Measurements from ENCODE around the gene RAPGEF5.

The RAPGEF5 gene

GRCh38 chr7:22280031-22280430 is 76.9 kb downstream of the RAPGEF5 start:
- in situ Hi-C loops (cut with HindIII; ENCODE audit: low pct_unique_long_range_greater_than_20kb, low sequenced_read_pairs) = no loop called here
- DNase-seq (ENCODE audit: low read depth in 1 of 2, low spot score in 1 of 2) = no peak
- no peak for TF ChIP-seq JUND (IDR thresholded peaks at IDR 0.05; ENCODE audit: low read depth)

- no peak for DNase-seq (ENCODE audit: low read depth in 1 of 2, low spot score in 1 of 2)
- in situ Hi-C loops (cut with HindIII; ENCODE audit: low pct_unique_long_range_greater_than_20kb, low sequenced_read_pairs) = no loop called here
- no peak for TF ChIP-seq JUND (IDR thresholded peaks at IDR 0.05; ENCODE audit: low read depth)
These were observed 78.3 kb downstream of the RAPGEF5 start for GRCh38 chr7:22278660-22279059.

- in situ Hi-C loops (cut with HindIII; ENCODE audit: low pct_unique_long_range_greater_than_20kb, low sequenced_read_pairs) = no loop called here
- no peak for TF ChIP-seq JUND (IDR thresholded peaks at IDR 0.05; ENCODE audit: low read depth)
- DNase-seq (ENCODE audit: low read depth in 1 of 2, low spot score in 1 of 2) = no peak
These were observed 79.6 kb downstream of the RAPGEF5 start for GRCh38 chr7:22277375-22277774.

DNA sequence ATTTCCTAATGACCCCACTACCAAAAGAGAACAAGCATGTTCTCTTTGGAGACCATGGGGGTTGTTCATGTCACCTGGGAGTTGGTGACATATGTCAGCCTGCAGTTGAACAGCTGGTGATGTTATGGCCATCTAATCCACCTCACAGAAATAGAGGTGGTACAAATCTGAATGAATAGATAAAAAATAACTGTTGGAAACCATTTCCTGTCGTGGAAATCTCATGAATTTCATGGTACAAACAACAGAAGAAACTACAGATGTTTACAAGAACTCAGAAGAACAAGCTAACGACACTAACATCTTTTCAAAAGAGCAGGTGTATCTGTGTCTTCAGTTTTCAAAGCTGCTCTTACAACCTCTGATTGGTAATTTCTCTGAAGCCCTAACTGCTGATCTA is 81.3 kb downstream of the RAPGEF5 start:
- in situ Hi-C loops (cut with HindIII; ENCODE audit: low pct_unique_long_range_greater_than_20kb, low sequenced_read_pairs) = no loop called here
- no peak for TF ChIP-seq JUND (IDR thresholded peaks at IDR 0.05; ENCODE audit: low read depth)
- DNase-seq (ENCODE audit: low read depth in 1 of 2, low spot score in 1 of 2) = no peak

DNA sequence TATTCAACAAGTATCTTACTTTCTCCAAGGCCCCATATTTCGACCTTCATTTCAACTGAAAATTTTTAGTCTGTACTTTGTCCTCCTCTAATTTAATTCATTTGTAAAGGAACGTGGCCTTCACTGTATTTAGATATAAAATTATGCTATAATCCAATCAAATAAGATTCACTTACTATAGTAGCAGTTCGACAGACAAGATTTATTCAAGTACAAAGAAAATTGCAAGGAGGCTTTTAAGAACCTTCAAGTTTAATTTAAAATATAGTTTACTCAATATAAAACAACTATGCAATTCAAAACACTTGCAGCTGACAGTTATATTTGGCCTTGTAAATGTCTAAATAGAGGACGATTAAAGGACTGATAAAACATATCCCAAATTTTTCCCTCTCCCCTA is 85.6 kb downstream of the RAPGEF5 start:
- TF ChIP-seq JUND (IDR thresholded peaks at IDR 0.05; ENCODE audit: low read depth) = no peak
- DNase-seq (ENCODE audit: low read depth in 1 of 2, low spot score in 1 of 2) = no peak
- in situ Hi-C loops (cut with HindIII; ENCODE audit: low pct_unique_long_range_greater_than_20kb, low sequenced_read_pairs) = no loop called here

GRCh38 chr7:22270371-22270770 is 86.6 kb downstream of the RAPGEF5 start:
- TF ChIP-seq JUND (IDR thresholded peaks at IDR 0.05; ENCODE audit: low read depth) = no peak
- in situ Hi-C loops (cut with HindIII; ENCODE audit: low pct_unique_long_range_greater_than_20kb, low sequenced_read_pairs) = no loop called here
- no peak for DNase-seq (ENCODE audit: low read depth in 1 of 2, low spot score in 1 of 2)

GRCh38 chr7:22269963-22270362 is 87.0 kb downstream of the RAPGEF5 start:
- in situ Hi-C loops (cut with HindIII; ENCODE audit: low pct_unique_long_range_greater_than_20kb, low sequenced_read_pairs) = no loop called here
- DNase-seq (ENCODE audit: low read depth in 1 of 2, low spot score in 1 of 2) = peak in 1 of 2 experiments; percentile 68
- TF ChIP-seq JUND (IDR thresholded peaks at IDR 0.05; ENCODE audit: low read depth) = no peak

GRCh38 chr7:22268884-22269421 is 88.0 kb downstream of the RAPGEF5 start:
- no peak for DNase-seq (ENCODE audit: low read depth in 1 of 2, low spot score in 1 of 2)
- no peak for TF ChIP-seq JUND (IDR thresholded peaks at IDR 0.05; ENCODE audit: low read depth)
- in situ Hi-C loops (cut with HindIII; ENCODE audit: low pct_unique_long_range_greater_than_20kb, low sequenced_read_pairs) = no loop called here

GRCh38 chr7:22267930-22268615 is 88.9 kb downstream of the RAPGEF5 start:
- in situ Hi-C loops (cut with HindIII; ENCODE audit: low pct_unique_long_range_greater_than_20kb, low sequenced_read_pairs) = no loop called here
- no peak for DNase-seq (ENCODE audit: low read depth in 1 of 2, low spot score in 1 of 2)
- TF ChIP-seq JUND (IDR thresholded peaks at IDR 0.05; ENCODE audit: low read depth) = no peak

GRCh38 chr7:22262538-22262937 is 94.4 kb downstream of the RAPGEF5 start:
- no peak for DNase-seq (ENCODE audit: low read depth in 1 of 2, low spot score in 1 of 2)
- in situ Hi-C loops (cut with HindIII; ENCODE audit: low pct_unique_long_range_greater_than_20kb, low sequenced_read_pairs) = no loop called here
- TF ChIP-seq JUND (IDR thresholded peaks at IDR 0.05; ENCODE audit: low read depth) = no peak

DNA sequence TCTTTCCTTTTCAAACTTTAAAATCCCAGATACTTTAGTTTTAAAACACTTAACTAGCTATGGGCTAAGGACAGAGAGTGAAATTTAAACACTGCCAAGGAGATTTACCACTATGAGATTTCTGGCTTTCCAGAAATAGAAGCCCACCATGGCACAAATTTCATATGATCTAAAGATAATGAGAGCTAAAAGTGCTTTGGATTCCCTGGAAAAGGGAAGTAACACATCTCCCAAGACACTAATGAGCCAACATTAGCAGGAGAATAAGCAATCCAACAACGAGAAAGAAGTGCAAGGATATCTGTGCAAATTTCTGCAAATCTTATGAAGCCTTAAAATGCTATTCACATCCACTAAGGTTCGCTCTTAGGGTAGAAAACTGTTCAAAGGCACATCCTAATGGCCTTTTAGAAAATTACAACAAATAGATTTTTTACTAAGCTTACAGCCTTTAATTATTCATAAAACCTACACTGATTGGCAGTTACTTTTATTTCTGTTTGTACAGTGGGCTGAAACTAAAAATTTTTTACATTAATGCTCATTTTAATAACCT is 100.3 kb downstream of the RAPGEF5 start:
- no peak for DNase-seq (ENCODE audit: low read depth in 1 of 2, low spot score in 1 of 2)
- in situ Hi-C loops (cut with HindIII; ENCODE audit: low pct_unique_long_range_greater_than_20kb, low sequenced_read_pairs) = no loop called here
- no peak for TF ChIP-seq JUND (IDR thresholded peaks at IDR 0.05; ENCODE audit: low read depth)

DNA sequence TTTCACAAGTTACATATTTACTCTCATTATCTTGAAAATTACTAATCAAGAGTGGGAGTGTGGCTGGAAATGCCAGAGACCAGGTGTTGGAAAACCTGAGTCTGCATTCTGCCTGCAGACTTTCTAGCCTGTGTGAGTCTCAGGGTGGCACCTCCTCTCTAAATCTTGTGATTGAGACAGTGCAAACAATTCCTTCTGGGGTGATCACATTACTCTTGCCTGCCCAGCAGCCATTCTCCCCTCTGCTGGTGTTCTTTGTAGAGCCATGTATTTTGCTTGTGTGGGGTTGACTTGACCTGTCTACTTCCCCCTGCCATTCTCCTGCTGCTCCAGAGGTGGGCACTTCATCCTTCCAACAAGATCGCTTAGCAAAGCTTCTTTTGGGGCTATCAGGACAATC is 101.1 kb downstream of the RAPGEF5 start:
- no peak for TF ChIP-seq JUND (IDR thresholded peaks at IDR 0.05; ENCODE audit: low read depth)
- DNase-seq (ENCODE audit: low read depth in 1 of 2, low spot score in 1 of 2) = no peak
- in situ Hi-C loops (cut with HindIII; ENCODE audit: low pct_unique_long_range_greater_than_20kb, low sequenced_read_pairs) = no loop called here

GRCh38 chr7:22255342-22255741 is 101.6 kb downstream of the RAPGEF5 start:
- no peak for TF ChIP-seq JUND (IDR thresholded peaks at IDR 0.05; ENCODE audit: low read depth)
- no peak for DNase-seq (ENCODE audit: low read depth in 1 of 2, low spot score in 1 of 2)

More at GRCh38 chr7:22255342-22255741, 101.6 kb downstream of the RAPGEF5 start:
- in situ Hi-C loops (cut with HindIII; ENCODE audit: low pct_unique_long_range_greater_than_20kb, low sequenced_read_pairs) = no loop called here

Data from T47D (cell line).